ENCODE data around the gene LARGE1.

LARGE1 gene

GRCh38 chr22:33347002-33347401 is 573.3 kb downstream of the LARGE1 start:
- in situ Hi-C loops (cut with HindIII; ENCODE audit: low sequenced_read_pairs) = no loop called here

- in situ Hi-C loops (cut with HindIII; ENCODE audit: low sequenced_read_pairs) = no loop called here
These were observed 578.7 kb downstream of the LARGE1 start for GRCh38 chr22:33341611-33342010.

GRCh38 chr22:33337524-33337923 is 582.8 kb downstream of the LARGE1 start:
- in situ Hi-C loops (cut with HindIII; ENCODE audit: low sequenced_read_pairs) = no loop called here

DNA sequence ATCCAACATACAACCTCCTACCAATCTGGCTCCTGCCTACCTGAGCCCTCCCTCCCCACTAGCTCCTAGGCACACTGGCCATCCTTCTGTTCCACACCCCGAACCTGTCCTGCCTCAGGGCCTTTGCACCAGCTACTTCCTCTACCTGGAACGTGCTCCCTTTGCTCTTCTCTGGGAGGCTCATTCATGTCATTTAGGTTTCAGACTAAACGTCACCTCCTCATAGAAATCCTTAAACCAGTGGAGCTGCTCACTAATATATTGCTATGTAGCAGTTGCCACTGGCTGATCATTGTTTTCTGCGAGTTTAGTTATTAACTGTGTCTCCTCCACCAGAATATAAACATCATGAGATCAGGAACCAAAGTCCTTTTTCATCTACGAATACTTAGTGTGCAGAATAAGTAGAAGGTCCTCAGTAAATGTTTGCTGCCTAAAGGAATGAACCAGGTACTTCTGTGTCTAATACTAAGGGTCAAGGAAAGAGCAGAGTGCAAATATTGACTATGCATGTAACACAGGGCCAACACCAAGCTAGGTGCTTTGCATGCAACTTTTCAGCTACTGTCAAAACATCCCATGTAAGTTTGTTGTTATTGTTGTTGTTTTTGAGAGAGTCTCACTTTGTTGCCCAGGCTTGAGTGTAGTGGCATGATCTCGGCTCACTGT is 584.5 kb downstream of the LARGE1 start:
- in situ Hi-C loops (cut with HindIII; ENCODE audit: low sequenced_read_pairs) = no loop called here

DNA sequence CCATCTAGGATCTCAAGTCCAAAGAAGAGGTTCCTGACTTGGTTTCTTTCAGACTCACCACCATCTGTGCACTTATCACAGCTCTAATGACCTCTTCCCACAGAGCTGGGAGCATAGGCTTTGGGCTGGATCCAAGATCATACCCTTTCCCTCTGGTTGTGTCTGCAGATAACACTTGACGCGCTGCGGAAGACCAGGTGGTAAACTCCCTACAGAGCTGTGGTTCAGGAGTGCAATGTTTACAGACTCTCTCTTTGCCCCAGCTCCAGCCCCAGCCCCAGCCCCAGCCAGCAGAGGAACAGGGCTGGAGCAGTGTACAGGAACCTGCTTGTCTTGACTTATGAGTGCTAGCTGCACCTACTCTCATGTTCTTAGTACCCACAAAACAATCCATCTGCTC is 587.7 kb downstream of the LARGE1 start:
- in situ Hi-C loops (cut with HindIII; ENCODE audit: low sequenced_read_pairs) = no loop called here

GRCh38 chr22:33331017-33331416 is 589.3 kb downstream of the LARGE1 start:
- in situ Hi-C loops (cut with HindIII; ENCODE audit: low sequenced_read_pairs) = no loop called here

GRCh38 chr22:33330534-33330933 is 589.7 kb downstream of the LARGE1 start:
- in situ Hi-C loops (cut with HindIII; ENCODE audit: low sequenced_read_pairs) = no loop called here

GRCh38 chr22:33329398-33329797 is 590.9 kb downstream of the LARGE1 start:
- in situ Hi-C loops (cut with HindIII; ENCODE audit: low sequenced_read_pairs) = no loop called here

DNA sequence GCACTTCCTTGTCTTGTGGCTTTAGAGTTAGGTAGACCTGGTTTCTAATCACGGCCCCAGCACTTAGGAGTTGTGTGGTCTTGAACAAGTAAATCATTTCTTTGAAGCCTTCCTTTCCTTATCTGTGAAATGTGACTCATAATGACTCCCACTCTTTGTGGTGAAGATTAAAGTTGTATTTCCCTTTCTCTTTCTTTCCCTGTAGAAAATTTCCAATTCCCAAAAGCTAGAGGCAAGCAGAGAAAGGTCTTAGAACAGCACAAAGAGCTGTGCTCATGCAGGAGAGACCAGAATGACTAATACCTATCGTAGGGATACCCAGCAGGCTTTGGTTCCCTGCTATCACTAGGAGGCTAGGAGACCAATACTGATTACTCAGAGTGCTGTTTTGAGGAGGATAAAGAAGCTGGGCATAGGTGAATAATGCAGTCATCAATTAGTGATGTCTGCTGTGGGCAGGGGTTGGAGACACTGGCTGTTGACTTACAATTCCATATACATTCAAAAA is 591.4 kb downstream of the LARGE1 start:
- in situ Hi-C loops (cut with HindIII; ENCODE audit: low sequenced_read_pairs) = no loop called here

DNA sequence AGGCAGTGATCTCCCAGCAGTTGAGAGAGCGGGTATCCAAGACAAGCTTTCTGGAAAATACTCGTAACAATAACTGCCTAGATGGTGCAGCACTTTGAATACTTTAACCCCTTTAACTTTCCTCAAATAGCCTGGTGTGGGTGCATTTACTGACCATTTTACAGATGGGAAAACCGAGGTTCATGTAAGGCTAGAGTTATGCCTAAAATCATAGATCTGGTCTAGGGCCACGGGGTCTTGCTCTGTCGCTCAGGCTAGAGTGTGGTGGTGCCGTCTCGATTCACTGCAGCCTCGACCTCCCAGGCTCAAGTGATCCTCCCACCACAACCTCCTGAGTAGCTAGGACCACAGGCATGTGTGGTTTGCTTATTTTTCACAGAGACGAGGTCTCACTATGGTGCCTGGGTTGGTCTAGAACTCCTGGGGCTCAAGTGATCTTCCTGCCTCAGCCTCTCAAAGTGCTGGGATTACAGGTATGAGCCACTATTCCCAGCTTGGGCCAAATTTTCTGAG is 592.9 kb downstream of the LARGE1 start:
- in situ Hi-C loops (cut with HindIII; ENCODE audit: low sequenced_read_pairs) = no loop called here

GRCh38 chr22:33326540-33327295 is 593.6 kb downstream of the LARGE1 start:
- in situ Hi-C loops (cut with HindIII; ENCODE audit: low sequenced_read_pairs) = no loop called here

- in situ Hi-C loops (cut with HindIII; ENCODE audit: low sequenced_read_pairs) = no loop called here
These were observed 594.9 kb downstream of the LARGE1 start for GRCh38 chr22:33325232-33326004.

DNA sequence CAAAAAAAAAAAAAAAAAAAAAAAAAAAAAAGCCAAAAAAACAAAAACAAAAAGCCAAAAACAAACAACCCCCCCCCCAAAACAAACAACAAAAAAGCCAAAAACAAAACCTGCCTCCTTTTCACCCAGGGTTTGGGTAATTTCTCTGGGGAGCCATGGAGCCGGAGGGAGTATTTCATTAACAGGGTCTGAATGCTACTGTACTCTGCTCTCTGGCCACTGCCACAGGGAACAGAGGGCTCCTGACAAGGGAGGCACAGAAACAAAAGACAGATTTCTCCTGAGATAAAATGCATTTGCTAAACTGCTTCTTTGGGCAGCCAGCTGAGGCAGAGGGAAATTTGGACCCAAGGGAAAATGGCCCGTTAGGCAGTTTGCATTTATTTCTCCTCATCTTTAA is 596.0 kb downstream of the LARGE1 start:
- in situ Hi-C loops (cut with HindIII; ENCODE audit: low sequenced_read_pairs) = no loop called here

GRCh38 chr22:33321466-33321865 is 598.8 kb downstream of the LARGE1 start:
- in situ Hi-C loops (cut with HindIII; ENCODE audit: low sequenced_read_pairs) = no loop called here

GRCh38 chr22:33315954-33316353 is 604.3 kb downstream of the LARGE1 start:
- in situ Hi-C loops (cut with HindIII; ENCODE audit: low sequenced_read_pairs) = no loop called here

DNA sequence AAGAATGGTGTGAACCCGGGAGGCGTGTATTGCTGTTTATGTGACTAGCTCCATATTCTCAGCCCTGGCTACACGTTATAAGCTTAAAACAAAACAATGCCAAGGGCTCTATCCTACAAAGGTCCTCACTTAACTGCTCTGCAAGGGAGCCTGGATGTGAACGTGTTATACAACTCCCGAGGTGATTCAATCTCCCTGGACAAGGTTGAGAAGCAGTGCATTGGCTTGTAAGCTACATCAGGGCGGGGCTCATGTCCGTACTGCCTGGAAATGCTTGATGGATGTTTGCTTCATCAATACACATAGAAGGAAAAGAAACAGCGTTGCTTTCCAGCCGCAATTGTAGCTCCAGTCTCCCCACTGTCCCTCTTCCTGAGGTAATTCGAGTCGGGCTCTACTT is 605.2 kb downstream of the LARGE1 start:
- in situ Hi-C loops (cut with HindIII; ENCODE audit: low sequenced_read_pairs) = no loop called here

DNA sequence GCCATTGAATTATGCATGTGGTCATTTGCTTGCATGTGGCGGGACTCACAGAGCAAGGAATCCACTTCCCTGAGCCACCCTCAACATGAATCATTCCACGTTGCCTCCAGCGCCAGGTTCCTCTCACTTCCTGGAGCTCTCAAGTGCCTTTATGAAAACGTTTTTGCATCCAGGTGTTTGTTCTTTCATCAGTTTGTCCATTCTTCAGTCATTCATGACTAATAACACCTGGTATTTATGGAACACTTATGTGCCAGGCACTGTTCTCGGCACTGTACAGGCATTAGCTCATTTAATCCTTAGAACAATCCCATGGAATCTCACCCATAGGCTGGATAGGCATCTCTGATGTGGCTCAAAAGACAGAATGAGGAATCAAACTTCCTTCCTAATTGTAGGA is 606.0 kb downstream of the LARGE1 start:
- in situ Hi-C loops (cut with HindIII; ENCODE audit: low sequenced_read_pairs) = no loop called here

- in situ Hi-C loops (cut with HindIII; ENCODE audit: low sequenced_read_pairs) = no loop called here
These were observed 617.2 kb downstream of the LARGE1 start for GRCh38 chr22:33303099-33303498.

GRCh38 chr22:33302549-33302948 is 617.7 kb downstream of the LARGE1 start:
- in situ Hi-C loops (cut with HindIII; ENCODE audit: low sequenced_read_pairs) = no loop called here

- in situ Hi-C loops (cut with HindIII; ENCODE audit: low sequenced_read_pairs) = no loop called here
These were observed 618.2 kb downstream of the LARGE1 start for GRCh38 chr22:33302049-33302545.

DNA sequence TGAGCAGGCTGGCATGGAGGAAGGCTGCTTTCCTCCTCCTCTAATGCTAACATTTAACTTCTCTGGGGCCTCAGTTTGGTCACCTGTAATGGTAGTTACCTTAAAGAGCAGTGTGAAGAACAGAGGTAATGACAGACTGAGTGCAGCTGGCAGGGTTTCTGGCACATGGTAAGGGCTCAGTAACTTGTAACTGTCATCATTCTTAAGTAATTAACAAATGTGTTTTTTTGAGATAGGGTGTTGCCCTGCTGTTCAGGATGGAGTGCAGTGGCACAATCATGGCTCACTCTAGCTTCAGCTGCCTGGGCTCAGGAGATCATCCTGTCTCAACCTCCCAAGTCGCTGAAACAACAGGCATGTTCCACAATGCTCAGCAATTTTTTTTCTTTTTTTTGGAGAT is 620.1 kb downstream of the LARGE1 start:
- in situ Hi-C loops (cut with HindIII; ENCODE audit: low sequenced_read_pairs) = no loop called here

All from DLD1 (cell line).